Fibroblast of skin of left biceps (primary cell): ENCODE measurements around the gene TEX261.

Experiments
- DNase-seq, 2 experiments: peaks; one replicate each; pipeline ENCODE4 v3.0.0-alpha.2; 2013; ENCODE audit warnings: low read depth in 2 of 2

Gene TEX261

GRCh38 chr2:70959271-70959761 lies 35.4 kb downstream of the TEX261 start:
- DNase-seq, result no peak

GRCh38 chr2:70958759-70959158 lies 35.9 kb downstream of the TEX261 start:
- no peak for DNase-seq

- no peak for DNase-seq
Observed at GRCh38 chr2:70957798-70958197, 36.9 kb downstream of the TEX261 start.

- DNase-seq, result no peak
Observed at GRCh38 chr2:70956141-70956540, 38.5 kb downstream of the TEX261 start.

GRCh38 chr2:70954886-70955285 lies 39.8 kb downstream of the TEX261 start:
- no peak for DNase-seq

- DNase-seq, result no peak
Observed at GRCh38 chr2:70949086-70949485, 45.6 kb downstream of the TEX261 start.

- peak; percentile 19 to 26 for DNase-seq
Observed at GRCh38 chr2:70948337-70949003, 46.2 kb downstream of the TEX261 start.

- DNase-seq, result no peak
Observed at GRCh38 chr2:70947556-70948184, 47.0 kb downstream of the TEX261 start.

GRCh38 chr2:70946832-70947442 lies 47.7 kb downstream of the TEX261 start:
- peak in 1 of 2 experiments; percentile 12 for DNase-seq

- DNase-seq, result no peak
Observed at GRCh38 chr2:70944111-70944690, 50.5 kb downstream of the TEX261 start.

GRCh38 chr2:70943205-70943871 lies 51.3 kb downstream of the TEX261 start:
- DNase-seq, result no peak

- DNase-seq, result no peak
Observed at GRCh38 chr2:70942396-70943204, 52.1 kb downstream of the TEX261 start.

GRCh38 chr2:70941701-70942100 lies 53.0 kb downstream of the TEX261 start:
- no peak for DNase-seq

- DNase-seq, result no peak
Observed at GRCh38 chr2:70941186-70941585, 53.5 kb downstream of the TEX261 start.

GRCh38 chr2:70939839-70940580 lies 54.7 kb downstream of the TEX261 start:
- DNase-seq, result no peak

GRCh38 chr2:70939001-70939838 lies 55.5 kb downstream of the TEX261 start:
- no peak for DNase-seq

- DNase-seq, result no peak
Observed at GRCh38 chr2:70938586-70938950, 56.1 kb downstream of the TEX261 start.

- DNase-seq, result no peak
Observed at GRCh38 chr2:70937866-70938585, 56.6 kb downstream of the TEX261 start.
